Mesodermal cell (in vitro differentiated cells): ENCODE results near the gene FGD6.

Source experiments
- H3K27ac ChIP-seq: 2 replicates; pipeline ENCODE4 v1.7.0; 2013; ENCODE audit warnings: mild to moderate bottlenecking, low read depth, low read length, moderate library complexity; ENCODE audit not compliant: severe bottlenecking
- H3K36me3 ChIP-seq: 2 replicates; pipeline ENCODE4 v1.7.1; 2013; ENCODE audit warnings: mild to moderate bottlenecking, low read length, moderate library complexity; ENCODE audit not compliant: control insufficient read depth, insufficient read depth
- H3K4me1 ChIP-seq: one replicate; pipeline ENCODE4 v1.7.1; 2013; ENCODE audit warnings: mild to moderate bottlenecking, low read length; ENCODE audit not compliant: insufficient read depth, control insufficient read depth, poor library complexity, severe bottlenecking
- H3K4me3 ChIP-seq: 2 replicates; pipeline ENCODE4 v1.7.0; 2013; ENCODE audit warnings: low read length, control low read depth, mild to moderate bottlenecking; ENCODE audit not compliant: insufficient read depth, poor library complexity, severe bottlenecking; ENCODE audit errors: extremely low read depth
- H3K9me3 ChIP-seq: 2 replicates; pipeline ENCODE4 v1.7.1; 2013; ENCODE audit warnings: mild to moderate bottlenecking, low read length, moderate library complexity; ENCODE audit not compliant: control insufficient read depth
- WGBS, 2 experiments: methylation state at CpG; one replicate each; pipeline ENCODE4 v1.1.5; 2013; ENCODE audit warnings: missing lambda C conversion rate in 2 of 2; ENCODE audit not compliant: insufficient coverage in 2 of 2; 5-methylcytosine and 5-hydroxymethylcytosine counted together

FGD6 gene

GRCh38 chr12:95205685-95206084 lies 11.6 kb downstream of the FGD6 start:
- Histone ChIP-seq H3K27ac (peak overlapping the region; percentile 94), H3K36me3 (peaks cover 33% of the 10 kb centered on the region), H3K4me3 (no peak overlapping the region), H3K9me3 (no peaks in the 10 kb centered on the region), H3K4me1 (peaks cover 45% of the 10 kb centered on the region)
- 20% methylated on average over 3 of the region's 4 CpGs for WGBS, 2 experiments

GRCh38 chr12:95205016-95205624 lies 12.1 kb downstream of the FGD6 start:
- H3K4me1 ChIP-seq: peaks cover 45% of the 10 kb centered on the region
- H3K9me3 ChIP-seq: no peaks in the 10 kb centered on the region
- H3K4me3 ChIP-seq: no peak overlapping the region
- H3K27ac ChIP-seq: peak overlapping the region; percentile 94
- H3K36me3 ChIP-seq: peaks cover 28% of the 10 kb centered on the region
- 57 to 100% methylated on average over 1 of the region's 2 CpGs for WGBS, 2 experiments

- no peak overlapping the region for H3K4me3 ChIP-seq
- H3K27ac ChIP-seq: peak overlapping the region; percentile 83
- peaks cover 22% of the 10 kb centered on the region for H3K36me3 ChIP-seq
- H3K9me3 ChIP-seq: no peaks in the 10 kb centered on the region
- 64 to 74% methylated on average over 3 to 5 of the region's 11 CpGs for WGBS, 2 experiments
- peaks cover 45% of the 10 kb centered on the region for H3K4me1 ChIP-seq
Observed at GRCh38 chr12:95204141-95204866, 13.0 kb downstream of the FGD6 start.

- no peak overlapping the region for H3K4me3 ChIP-seq
- H3K27ac ChIP-seq: peak overlapping the region; percentile 83
- no CpG with 5 or more reads among the region's 1 CpG for WGBS, 2 experiments
- H3K4me1 ChIP-seq: peaks cover 45% of the 10 kb centered on the region
- no peaks in the 10 kb centered on the region for H3K9me3 ChIP-seq
- peaks cover 21% of the 10 kb centered on the region for H3K36me3 ChIP-seq
Observed at GRCh38 chr12:95203487-95204030, 13.7 kb downstream of the FGD6 start.

- Histone ChIP-seq H3K4me3 (no peak overlapping the region), H3K36me3 (peaks cover 16% of the 10 kb centered on the region), H3K27ac (peak overlapping the region; percentile 83), H3K4me1 (peaks cover 45% of the 10 kb centered on the region), H3K9me3 (no peaks in the 10 kb centered on the region)
- WGBS, 2 experiments: 78 to 92% methylated on average over 1 of the region's 3 CpGs
Observed at GRCh38 chr12:95202691-95203486, 14.4 kb downstream of the FGD6 start.

- H3K36me3 ChIP-seq: peaks cover 6% of the 10 kb centered on the region
- H3K9me3 ChIP-seq: no peaks in the 10 kb centered on the region
- no peak overlapping the region for H3K4me3 ChIP-seq
- H3K27ac ChIP-seq: no peak overlapping the region
- peaks cover 40% of the 10 kb centered on the region for H3K4me1 ChIP-seq
- 80% methylated on average over 1 of the region's 4 CpGs; no CpG with 5 or more reads in 1 of the 2 experiments for WGBS, 2 experiments
Observed at GRCh38 chr12:95201056-95201670, 16.1 kb downstream of the FGD6 start.

- no peak overlapping the region for H3K4me3 ChIP-seq
- 95 to 96% methylated on average over 2 of the region's 5 CpGs for WGBS, 2 experiments
Observed at GRCh38 chr12:95200128-95200894, 17.0 kb downstream of the FGD6 start.

GRCh38 chr12:95198914-95199313 lies 18.4 kb downstream of the FGD6 start:
- peaks cover 6% of the 10 kb centered on the region for H3K36me3 ChIP-seq
- no peak overlapping the region for H3K4me3 ChIP-seq
- H3K27ac ChIP-seq: no peak overlapping the region
- WGBS, 2 experiments: 80 to 100% methylated on average over 1 of the region's 4 CpGs
- H3K4me1 ChIP-seq: peaks cover 21% of the 10 kb centered on the region
- no peaks in the 10 kb centered on the region for H3K9me3 ChIP-seq

More at GRCh38 chr12:95200128-95200894, 17.0 kb downstream of the FGD6 start:
- no peaks in the 10 kb centered on the region for H3K9me3 ChIP-seq
- H3K36me3 ChIP-seq: peaks cover 6% of the 10 kb centered on the region
- no peak overlapping the region for H3K27ac ChIP-seq
- H3K4me1 ChIP-seq: peaks cover 33% of the 10 kb centered on the region

GRCh38 chr12:95197636-95198035 lies 19.6 kb downstream of the FGD6 start:
- H3K4me1 ChIP-seq: peaks cover 8% of the 10 kb centered on the region
- 93% methylated on average over 1 of the region's 2 CpGs; no CpG with 5 or more reads in 1 of the 2 experiments for WGBS, 2 experiments
- no peak overlapping the region for H3K4me3 ChIP-seq
- peaks cover 6% of the 10 kb centered on the region for H3K36me3 ChIP-seq
- no peak overlapping the region for H3K27ac ChIP-seq
- no peaks in the 10 kb centered on the region for H3K9me3 ChIP-seq
